HEK293 (cell line): ENCODE results near the gene NUP160.

Source experiments
- SP2 ChIP-seq: fragments of 450-650 bp; formaldehyde crosslinking; IDR thresholded peaks from 2 replicates; pipeline ENCODE4 v1.5.1; 2016; ENCODE audit warnings: missing biosample characterization, missing genetic modification characterization
- ZFP3 ChIP-seq: fragments of 450-650 bp; formaldehyde crosslinking; IDR thresholded peaks from 2 replicates; pipeline ENCODE4 v1.5.1; 2016; ENCODE audit warnings: low read depth, missing biosample characterization, missing genetic modification characterization
- ZNF274 ChIP-seq, 2 experiments: fragments of 200-500 bp in 1 of 2; fragments of 450-650 bp in 1 of 2; sonication (Bioruptor generic) in 1 of 2; formaldehyde crosslinking in 1 of 2; IDR thresholded peaks; 2 replicates each; pipeline versions ENCODE4 v1.5.1 to v1.6.1; 2014 to 2016; ENCODE audit warnings: borderline replicate concordance in 1 of 2, inconsistent platforms in 1 of 2, low read length in 1 of 2, missing biosample characterization in 1 of 2, missing genetic modification characterization in 1 of 2
- ZNF488 ChIP-seq: fragments of 450-650 bp; formaldehyde crosslinking; IDR thresholded peaks from 2 replicates; pipeline ENCODE4 v1.5.1; 2016; ENCODE audit warnings: missing biosample characterization, missing genetic modification characterization
- ZNF513 ChIP-seq: fragments of 450-650 bp; IDR thresholded peaks from 2 replicates; pipeline ENCODE4 v1.5.1; 2018; ENCODE audit warnings: missing biosample characterization, missing genetic modification characterization
- ZNF600 ChIP-seq: fragments of 450-650 bp; formaldehyde crosslinking; IDR thresholded peaks from 2 replicates; pipeline ENCODE4 v1.5.1; 2016; ENCODE audit warnings: missing biosample characterization, missing genetic modification characterization
- ZNF639 ChIP-seq: fragments of 450-650 bp; formaldehyde crosslinking; IDR thresholded peaks from 2 replicates; pipeline ENCODE4 v1.5.1; 2016; ENCODE audit warnings: missing biosample characterization, missing genetic modification characterization

NUP160 gene

DNA sequence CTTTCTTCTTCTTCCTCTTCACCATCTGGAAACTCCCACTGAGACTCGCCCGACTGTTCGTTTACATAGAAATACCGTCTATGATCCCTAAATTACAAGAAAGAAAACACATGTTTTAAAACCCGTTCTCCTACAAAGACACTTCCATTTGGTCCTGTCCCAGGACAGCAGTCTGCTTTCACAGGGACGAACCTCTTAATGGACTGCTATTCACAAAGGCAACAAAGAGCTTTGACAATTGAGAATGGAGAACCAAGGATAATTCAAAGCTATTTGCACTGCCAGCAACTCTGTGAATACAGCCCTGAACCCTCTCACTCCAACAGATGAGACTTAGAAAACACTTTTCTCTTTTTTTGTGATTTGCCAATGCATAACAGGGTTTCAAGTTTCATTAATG, 116.7 kb downstream of the NUP160 start (continued):
- TF ChIP-seq ZNF513 (tag by site-specific recombination): no peak
- no peak for TF ChIP-seq ZFP3 (tag by site-specific recombination)
- TF ChIP-seq ZNF639: no peak
- TF ChIP-seq ZNF274 (IDR thresholded peaks at IDR 0.05; ENCODE audit: low read length): no peak
- no peak for TF ChIP-seq ZNF274 (tag by site-specific recombination; IDR thresholded peaks at IDR 0.05; ENCODE audit: borderline replicate concordance)
- TF ChIP-seq SP2: no peak
- no peak for TF ChIP-seq ZNF488 (tag by site-specific recombination)
- TF ChIP-seq ZNF600 (tag by site-specific recombination): no peak
